Ovary (tissue), 3 donors: Measurements from ENCODE around the gene PHLDB1.

Source experiments
- CTCF ChIP-seq, 3 donors: fragments of 450-650 bp in 2 of 3; fragments of 200-600 bp in 1 of 3; IDR thresholded peaks; one replicate each; pipeline versions ENCODE4 v1.5.1 to v1.8.0; 2016 to 2022; ENCODE audit warnings: antibody characterized with exemption in 3 of 3, mild to moderate bottlenecking in 1 of 3
- POLR2A ChIP-seq: fragments of 450-650 bp; IDR thresholded peaks from one replicate; pipeline ENCODE4 v1.6.1; 2017; ENCODE audit warnings: antibody characterized with exemption, mild to moderate bottlenecking, moderate library complexity
- donor health status: DM: no; HTN: no; CAD: no.

GRCh38 chr11:118662401-118663271 is 55.2 kb downstream of the PHLDB1 start:
- no peak for TF ChIP-seq CTCF (IDR thresholded peaks at IDR 0.05)
- TF ChIP-seq POLR2A, result no peak
